ENCODE measurements around the gene PTGES3L. TPM values are rescaled to one million over a fixed set of nuclear protein-coding genes. Genes with fewer than 3 reads are reported as not detected.
"Not testable (repeated sequence)": the region's sequence is repeated elsewhere in the genome, so short reads cannot be mapped to it uniquely, and the experiment has no call there.

The PTGES3L gene
- total RNA-seq, 2 donors from 2014 or later, result 0.55 to 1.3 TPM

GRCh38 chr17:42937712-42938596 is 41.9 kb downstream of the PTGES3L start:
- H3K27ac Mint-ChIP-seq, result no peak overlapping the region
- no peak for ATAC-seq
- DNase-seq (ENCODE audit: low spot score), result no peak

DNA sequence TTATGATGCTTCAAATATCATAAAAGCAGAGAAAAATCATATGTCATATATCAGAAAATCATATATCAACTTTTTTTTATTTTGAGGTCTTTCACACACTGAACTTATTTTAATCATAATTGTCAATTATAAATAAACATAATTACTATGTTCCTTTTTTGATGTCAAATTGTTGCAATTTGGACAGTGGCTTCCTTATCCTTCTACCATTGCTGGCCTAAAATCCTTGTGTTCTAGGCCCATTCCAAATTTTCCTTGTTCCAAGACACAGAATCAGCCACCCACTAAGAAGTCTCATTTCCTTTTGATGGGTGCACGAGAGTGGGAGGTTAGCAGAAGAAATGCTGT is 50.4 kb downstream of the PTGES3L start:
- H3K27ac Mint-ChIP-seq, result no peak overlapping the region
- no peak overlapping the region for H3K4me3 Mint-ChIP-seq
- ATAC-seq, result no peak
- no peak for DNase-seq (ENCODE audit: low spot score)
- no peaks in the 10 kb centered on the region for H3K9me3 Mint-ChIP-seq
- peaks cover 7 to 13% of the 10 kb centered on the region in 2 donors for H3K27me3 Mint-ChIP-seq
- no peaks in the 10 kb centered on the region for H3K36me3 Mint-ChIP-seq
- peaks cover 5 to 9% of the 10 kb centered on the region in 2 donors for H3K4me1 Mint-ChIP-seq (ENCODE audit: low read depth in 2 of 2)

More at GRCh38 chr17:42937712-42938596, 41.9 kb downstream of the PTGES3L start:
- Mint-ChIP-seq H3K27me3 (peaks cover 0 to 11% of the 10 kb centered on the region in 2 donors), H3K4me3 (no peak overlapping the region), H3K4me1 (ENCODE audit: low read depth in 2 of 2) (no peaks in the 10 kb centered on the region), H3K36me3 (no peaks in the 10 kb centered on the region), H3K9me3 (no peaks in the 10 kb centered on the region)

DNA sequence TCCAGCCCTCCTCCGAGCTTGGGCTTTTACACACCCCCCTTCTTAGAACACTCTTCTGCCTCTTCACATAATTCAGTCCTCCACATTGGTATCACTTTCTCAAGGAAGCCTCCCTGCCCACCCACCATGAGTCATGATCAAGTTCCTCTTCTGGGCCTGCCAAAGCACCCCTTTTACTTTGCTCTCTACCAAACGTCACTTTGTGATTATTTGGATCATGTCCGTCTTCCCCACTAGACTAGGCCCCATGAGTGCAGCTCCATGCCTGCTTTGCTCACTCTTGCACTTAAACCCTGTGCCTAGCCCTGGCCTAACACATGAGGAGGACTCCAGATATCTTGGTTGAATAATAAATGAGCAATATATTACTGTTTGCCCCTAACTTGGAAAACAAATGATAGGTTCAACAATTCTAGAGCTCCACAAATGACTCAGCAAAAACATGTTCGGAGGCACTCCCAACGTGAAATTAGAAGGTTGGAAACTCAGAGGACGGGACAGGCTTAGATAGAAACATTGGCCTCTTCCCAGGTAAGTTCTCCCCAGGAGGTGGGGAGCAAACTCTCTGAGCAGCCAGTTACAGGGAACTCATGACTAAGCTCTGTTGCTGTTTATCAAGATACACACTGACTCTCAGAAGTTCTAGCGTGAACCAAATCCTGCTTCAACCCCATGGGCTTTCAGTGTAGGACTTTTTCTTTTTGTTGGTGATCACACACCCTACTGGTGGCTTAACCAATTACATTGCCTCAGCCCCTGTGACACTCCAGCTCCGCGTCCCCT is 51.0 kb downstream of the PTGES3L start:
- Mint-ChIP-seq H3K36me3 (no peaks in the 10 kb centered on the region), H3K27me3 (peaks cover 7 to 11% of the 10 kb centered on the region in 2 donors), H3K9me3 (no peaks in the 10 kb centered on the region), H3K4me1 (ENCODE audit: low read depth in 2 of 2) (peaks cover 5 to 9% of the 10 kb centered on the region in 2 donors), H3K27ac (peak overlapping the region; percentile 1 to 40), H3K4me3 (peak overlapping the region; percentile 3)
- ATAC-seq, result peak; percentile 68 to 80
- no peak for DNase-seq (ENCODE audit: low spot score)

DNA sequence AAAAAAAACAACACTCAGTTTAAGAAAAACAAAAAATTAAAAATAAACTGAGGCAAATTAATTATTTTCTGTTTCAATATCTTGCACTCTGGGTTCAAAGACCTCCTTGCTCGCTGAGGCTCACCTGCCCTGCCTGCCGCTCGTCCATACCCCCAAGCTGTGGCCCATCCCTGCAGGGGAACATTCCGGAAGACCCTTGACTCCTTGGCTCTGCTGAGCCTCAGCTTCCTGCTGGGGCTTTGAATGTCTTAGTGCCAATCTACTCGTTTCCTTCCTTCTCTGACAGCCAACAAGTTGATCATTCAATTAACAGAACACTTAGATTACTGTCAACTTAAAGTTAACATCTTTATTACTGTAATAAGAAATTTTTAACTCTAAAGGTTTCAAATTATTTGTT is 55.0 kb downstream of the PTGES3L start:
- H3K36me3 Mint-ChIP-seq, result no peaks in the 10 kb centered on the region
- H3K4me3 Mint-ChIP-seq, result no peak overlapping the region
- no peak for ATAC-seq
- H3K9me3 Mint-ChIP-seq, result no peaks in the 10 kb centered on the region
- peaks cover 16 to 18% of the 10 kb centered on the region in 2 donors for H3K27me3 Mint-ChIP-seq
- H3K4me1 Mint-ChIP-seq (ENCODE audit: low read depth in 2 of 2), result peaks cover 5 to 9% of the 10 kb centered on the region in 2 donors
- DNase-seq (ENCODE audit: low spot score), result no peak
- no peak overlapping the region for H3K27ac Mint-ChIP-seq

DNA sequence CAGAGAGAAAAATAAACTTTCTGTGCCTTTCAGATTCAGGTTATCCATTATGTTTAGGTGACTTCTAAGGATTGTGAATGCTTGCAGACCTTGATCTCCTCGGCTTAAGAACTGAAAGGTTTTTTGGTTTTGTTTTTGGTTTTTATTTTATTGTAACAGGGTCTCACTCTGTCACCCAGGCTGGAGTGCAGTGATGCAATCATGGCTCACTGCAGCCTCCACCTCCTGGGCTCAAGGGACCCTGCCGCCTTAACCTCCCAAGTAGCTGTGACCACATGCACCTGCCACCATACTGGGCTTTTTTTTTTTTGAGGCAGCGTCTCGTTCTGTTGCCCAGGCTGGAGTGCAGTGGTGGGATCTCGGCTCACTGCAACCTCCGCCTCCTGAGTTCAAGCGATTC is 56.4 kb downstream of the PTGES3L start:
- not testable (repeated sequence) for H3K27ac Mint-ChIP-seq; H3K4me3 Mint-ChIP-seq; H3K4me1 Mint-ChIP-seq (ENCODE audit: low read depth in 2 of 2); ATAC-seq; H3K36me3 Mint-ChIP-seq; H3K9me3 Mint-ChIP-seq; DNase-seq (ENCODE audit: low spot score)
- H3K27me3 Mint-ChIP-seq, result peaks cover 15 to 18% of the 10 kb centered on the region in 2 donors

GRCh38 chr17:42922294-42922693 is 57.6 kb downstream of the PTGES3L start:
- DNase-seq (ENCODE audit: low spot score), result no peak
- H3K27me3 Mint-ChIP-seq, result peaks cover 15 to 18% of the 10 kb centered on the region in 2 donors
- no peak for ATAC-seq
- no peak overlapping the region for H3K27ac Mint-ChIP-seq
- H3K36me3 Mint-ChIP-seq, result no peaks in the 10 kb centered on the region
- no peaks in the 10 kb centered on the region for H3K9me3 Mint-ChIP-seq
- H3K4me1 Mint-ChIP-seq (ENCODE audit: low read depth in 2 of 2), result no peaks in the 10 kb centered on the region
- no peak overlapping the region for H3K4me3 Mint-ChIP-seq

- H3K27me3 Mint-ChIP-seq, result peaks cover 15 to 18% of the 10 kb centered on the region in 2 donors
- ATAC-seq (no peak), DNase-seq (ENCODE audit: low spot score) (no peak)
- H3K4me1 Mint-ChIP-seq (ENCODE audit: low read depth in 2 of 2), result no peaks in the 10 kb centered on the region
- H3K27ac Mint-ChIP-seq, result no peak overlapping the region
- no peak overlapping the region for H3K4me3 Mint-ChIP-seq
- no peaks in the 10 kb centered on the region for H3K36me3 Mint-ChIP-seq
- no peaks in the 10 kb centered on the region for H3K9me3 Mint-ChIP-seq
These were observed 59.0 kb downstream of the PTGES3L start for GRCh38 chr17:42920922-42921321.

GRCh38 chr17:42920106-42920900 is 59.6 kb downstream of the PTGES3L start:
- Mint-ChIP-seq H3K4me3 (no peak overlapping the region), H3K36me3 (no peaks in the 10 kb centered on the region), H3K27ac (no peak overlapping the region), H3K4me1 (ENCODE audit: low read depth in 2 of 2) (no peaks in the 10 kb centered on the region), H3K9me3 (no peaks in the 10 kb centered on the region), H3K27me3 (peaks cover 12 to 18% of the 10 kb centered on the region in 2 donors)
- DNase-seq (ENCODE audit: low spot score) (no peak), ATAC-seq (no peak)

- not testable (repeated sequence) for H3K9me3 Mint-ChIP-seq; H3K4me1 Mint-ChIP-seq (ENCODE audit: low read depth in 2 of 2); ATAC-seq; H3K4me3 Mint-ChIP-seq; DNase-seq (ENCODE audit: low spot score); H3K27ac Mint-ChIP-seq; H3K36me3 Mint-ChIP-seq
- H3K27me3 Mint-ChIP-seq, result peaks cover 12% of the 10 kb centered on the region in 2 donors
These were observed 60.3 kb downstream of the PTGES3L start for GRCh38 chr17:42919522-42920077.

GRCh38 chr17:42918902-42919521 is 60.9 kb downstream of the PTGES3L start:
- no peaks in the 10 kb centered on the region for H3K4me1 Mint-ChIP-seq (ENCODE audit: low read depth in 2 of 2)
- no peak overlapping the region for H3K4me3 Mint-ChIP-seq
- no peaks in the 10 kb centered on the region for H3K9me3 Mint-ChIP-seq
- DNase-seq (ENCODE audit: low spot score) (no peak), ATAC-seq (no peak)
- H3K27ac Mint-ChIP-seq, result no peak overlapping the region
- H3K27me3 Mint-ChIP-seq, result peaks cover 11 to 12% of the 10 kb centered on the region in 2 donors
- no peaks in the 10 kb centered on the region for H3K36me3 Mint-ChIP-seq

Measured in natural killer cell treated with Interleukin-12 subunit alpha and Interleukin-12 subunit beta and Interleukin-15 and Interleukin-18, amount 100 ng/mL, for 72 hours (primary cell).